Measurements from ENCODE around the gene DIAPH2. TPM values are rescaled to one million over a fixed set of nuclear protein-coding genes. Genes with fewer than 3 reads are reported as not detected.

The DIAPH2 gene
- total and polyA plus RNA-seq, 2 of the 13 experiments (the other 11 are each of a cell fraction or from before 2014, with no cell fraction given): 2.1 to 8.5 TPM

DNA sequence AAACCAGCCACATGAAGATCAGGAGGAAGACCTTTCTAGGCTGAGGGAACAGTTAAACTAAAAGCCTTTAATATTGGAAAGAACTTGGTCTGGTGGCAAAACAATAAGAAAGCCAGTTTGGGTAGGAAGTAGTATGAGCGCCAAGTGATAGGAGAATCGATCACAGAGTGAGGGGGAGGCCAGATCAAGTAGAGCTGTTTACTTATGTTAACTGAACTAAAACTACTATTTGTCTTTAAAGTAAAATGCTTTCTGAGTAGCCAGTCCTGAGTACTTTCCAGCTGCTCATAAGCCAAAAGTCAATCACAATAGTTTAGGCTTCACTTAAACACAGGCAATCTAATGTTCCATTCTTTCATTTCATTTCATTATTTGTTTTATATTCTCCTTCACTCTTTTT, 136.3 kb downstream of the DIAPH2 start:
- H3K79me2 ChIP-seq (ENCODE audit: insufficient read depth, low read length): no peaks in the 10 kb centered on the region
- ChIA-PET POLR2A (no interaction called here), CTCF (ENCODE audit: low intra/inter-chr PET ratio, low total read pairs) (no interaction called here)
- no peaks in the 10 kb centered on the region for H3K36me3 ChIP-seq (replicated peaks in 1 of 2; ENCODE audit: control insufficient read depth in 1 of 2, insufficient read depth in 2 of 2, low read length in 2 of 2)
- H2AFZ ChIP-seq (ENCODE audit: low read length): no peak overlapping the region
- no peaks in the 10 kb centered on the region for H3K9me3 ChIP-seq (ENCODE audit: low read length)
- H3K27me3 ChIP-seq (ENCODE audit: control insufficient read depth in 1 of 2, insufficient read depth in 2 of 2, low read length in 2 of 2): no peaks in the 10 kb centered on the region
- H3K4me2 ChIP-seq (ENCODE audit: low read depth, low read length): no peak overlapping the region
- DNase-seq (ENCODE audit: low spot score) (no peak), ATAC-seq (no peak), FAIRE-seq (no peak)
- BruUV-seq (replicated peaks): no TSS peak
- peaks cover 6% of the 10 kb centered on the region; the same call in 1 of the 2 replicates for H3K4me1 ChIP-seq (ENCODE audit: insufficient read depth, low read length)
- TF ChIP-seq ZSCAN29 (CRISPR knock-in tag; conservative IDR thresholded peaks at IDR 0.05): no peak
- no peak for TF ChIP-seq IKZF4 (CRISPR knock-in tag; IDR thresholded peaks at IDR 0.05; ENCODE audit: borderline replicate concordance, low read depth, not compliant biosample characterization)
- TF ChIP-seq, protein P1, sequence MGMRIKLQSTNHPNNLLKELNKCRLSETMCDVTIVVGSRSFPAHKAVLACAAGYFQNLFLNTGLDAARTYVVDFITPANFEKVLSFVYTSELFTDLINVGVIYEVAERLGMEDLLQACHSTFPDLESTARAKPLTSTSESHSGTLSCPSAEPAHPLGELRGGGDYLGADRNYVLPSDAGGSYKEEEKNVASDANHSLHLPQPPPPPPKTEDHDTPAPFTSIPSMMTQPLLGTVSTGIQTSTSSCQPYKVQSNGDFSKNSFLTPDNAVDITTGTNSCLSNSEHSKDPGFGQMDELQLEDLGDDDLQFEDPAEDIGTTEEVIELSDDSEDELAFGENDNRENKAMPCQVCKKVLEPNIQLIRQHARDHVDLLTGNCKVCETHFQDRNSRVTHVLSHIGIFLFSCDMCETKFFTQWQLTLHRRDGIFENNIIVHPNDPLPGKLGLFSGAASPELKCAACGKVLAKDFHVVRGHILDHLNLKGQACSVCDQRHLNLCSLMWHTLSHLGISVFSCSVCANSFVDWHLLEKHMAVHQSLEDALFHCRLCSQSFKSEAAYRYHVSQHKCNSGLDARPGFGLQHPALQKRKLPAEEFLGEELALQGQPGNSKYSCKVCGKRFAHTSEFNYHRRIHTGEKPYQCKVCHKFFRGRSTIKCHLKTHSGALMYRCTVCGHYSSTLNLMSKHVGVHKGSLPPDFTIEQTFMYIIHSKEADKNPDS (CRISPR knock-in tag; IDR thresholded peaks at IDR 0.05): no peak
- TF ChIP-seq REPIN1 (CRISPR knock-in tag; IDR thresholded peaks at IDR 0.05; ENCODE audit: borderline replicate concordance, low read depth): no peak
- TF ChIP-seq XRCC5 (optimal IDR thresholded peaks at IDR 0.05; ENCODE audit: low read length): no peak
- no peak for TF ChIP-seq RAD21 (CRISPR knock-in tag; IDR thresholded peaks at IDR 0.05)
- no peak for TF ChIP-seq ZNF121 (CRISPR knock-in tag; IDR thresholded peaks at IDR 0.05)
- no peak for TF ChIP-seq NFE2 (CRISPR knock-in tag; IDR thresholded peaks at IDR 0.05)
- TF ChIP-seq TAF1 (CRISPR knock-in tag; IDR thresholded peaks at IDR 0.05): no peak
- no peak for TF ChIP-seq ZNF550 (CRISPR knock-in tag; IDR thresholded peaks at IDR 0.05; ENCODE audit: borderline replicate concordance)
- in situ Hi-C loops (cut with HindIII; ENCODE audit: extremely low pct_ligation_motif_present, low pct_unique_long_range_greater_than_20kb): no loop called here
- intact Hi-C loops (cut with micrococcal nuclease; ENCODE audit: unreplicated experiment): no loop called here
- no peak overlapping the region for H3K27ac ChIP-seq (ENCODE audit: extremely low read length, insufficient read depth, low read length)
- H3K4me3 ChIP-seq (replicated peaks in 1 of 3; ENCODE audit: insufficient read depth in 1 of 3, low read depth in 2 of 3, low read length in 3 of 3): no peak overlapping the region
- H3K9ac ChIP-seq (ENCODE audit: insufficient read depth, low read depth, low read length): no peak overlapping the region
- WGBS (ENCODE audit: low lambda C conversion rate): 79% methylated on average over 2 of the region's 2 CpGs
- H4K20me1 ChIP-seq (ENCODE audit: insufficient read depth, low read length): no peaks in the 10 kb centered on the region

Measured in HepG2 (cell line).